Right forelimb (tissue), 1 donor: ENCODE measurements around the gene PRRX1.
A peak's percentile ranks its signal among the peaks of the same experiment; 100 is the strongest.

Experiments used
- DNase-seq: peaks from one replicate; pipeline ENCODE4 v3.0.0-alpha.2; 2018

The PRRX1 gene

GRCh38 chr1:170664093-170664827 is at the start of gene PRRX1:
TSS of gene PRRX1 (plus strand) at chr1:170664131. CDS start at chr1:170664219, 88 bp downstream.
- peak; percentile 80 for DNase-seq

GRCh38 chr1:170617591-170618330 is 46.2 kb upstream of the PRRX1 start:
- DNase-seq, result no peak

GRCh38 chr1:170618421-170618820 is 45.5 kb upstream of the PRRX1 start:
- DNase-seq, result no peak

GRCh38 chr1:170619241-170620028 is 44.5 kb upstream of the PRRX1 start:
- DNase-seq, result peak; percentile 48

- DNase-seq, result no peak
These were observed 43.8 kb upstream of the PRRX1 start for GRCh38 chr1:170620164-170620563.

GRCh38 chr1:170623171-170623570 is 40.8 kb upstream of the PRRX1 start:
- DNase-seq, result no peak

- DNase-seq, result no peak
These were observed 39.8 kb upstream of the PRRX1 start for GRCh38 chr1:170624146-170624545.

GRCh38 chr1:170630977-170631376 is 33.0 kb upstream of the PRRX1 start:
- no peak for DNase-seq

GRCh38 chr1:170634293-170634692 is 29.6 kb upstream of the PRRX1 start:
- DNase-seq, result no peak

GRCh38 chr1:170634824-170635410 is 29.0 kb upstream of the PRRX1 start:
- no peak for DNase-seq

GRCh38 chr1:170640581-170640980 is 23.4 kb upstream of the PRRX1 start:
- DNase-seq, result no peak

GRCh38 chr1:170657275-170657853 is 6.6 kb upstream of the PRRX1 start:
- no peak for DNase-seq

- DNase-seq, result no peak
These were observed 4.4 kb upstream of the PRRX1 start for GRCh38 chr1:170659399-170660035.

GRCh38 chr1:170660281-170660713 is 3.6 kb upstream of the PRRX1 start:
- peak; percentile 54 for DNase-seq

GRCh38 chr1:170660871-170661645 is 2.9 kb upstream of the PRRX1 start:
- DNase-seq, result no peak

GRCh38 chr1:170661646-170662411 is 2.1 kb upstream of the PRRX1 start:
- DNase-seq, result peak; percentile 81

- peak; percentile 77 for DNase-seq
These were observed 1.1 kb upstream of the PRRX1 start for GRCh38 chr1:170662561-170663403.

- DNase-seq, result peak; percentile 77
These were observed 383 bp upstream of the PRRX1 start for GRCh38 chr1:170663404-170664092.
